Adipose tissue (tissue), 3 donors: ENCODE results near the gene ICA1L. TPM values are rescaled to one million over a fixed set of nuclear protein-coding genes. Genes with fewer than 3 reads are reported as not detected.

ENCODE experiments used
- H3K27ac ChIP-seq: one replicate; pipeline ENCODE4 v1.5.1; 2013; ENCODE audit warnings: low read depth, low read length
- WGBS, 3 donors: extraction: QIAGEN DNeasy Blood & Tissue Kit; methylation state at CpG; one replicate each; pipeline ENCODE4 v1.1.7; 2013; 5-methylcytosine and 5-hydroxymethylcytosine counted together
- polyA plus RNA-seq, 3 donors: library from polyadenylated mRNA; stranded (reverse); fragments of 200-250 nt; gene quantifications; one replicate each; pipeline ENCODE4 v1.2.3, GENCODE V29; 2013
- donor health status: healthy with polysubstance abuse.
- donor health status: Bipolar disorder and iron deficiency.
- donor health status: healthy.

ICA1L gene
- polyA plus RNA-seq, 3 donors = 1.4 to 3.4 (median 2.2) TPM

GRCh38 chr2:202758604-202759003 is 113.0 kb downstream of the ICA1L start:
- whole genome bisulfite sequencing, 3 donors = 23 to 86% (median 84%) methylated on average over 2 of the region's 2 CpGs
- no peak overlapping the region for H3K27ac ChIP-seq

- WGBS, 3 donors = 45 to 83% (median 76%) methylated on average over 4 of the region's 4 CpGs
- no peak overlapping the region for H3K27ac ChIP-seq
These were observed 113.4 kb downstream of the ICA1L start for GRCh38 chr2:202758128-202758527.

- no peak overlapping the region for H3K27ac ChIP-seq
- WGBS, 3 donors = 86 to 94% (median 91%) methylated on average over 5 of the region's 5 CpGs
These were observed 114.2 kb downstream of the ICA1L start for GRCh38 chr2:202757339-202757738.

GRCh38 chr2:202756598-202756997 is 115.0 kb downstream of the ICA1L start:
- H3K27ac ChIP-seq = no peak overlapping the region
- 83 to 96% (median 94%) methylated on average over 3 of the region's 3 CpGs for WGBS, 3 donors

GRCh38 chr2:202754936-202755335 is 116.6 kb downstream of the ICA1L start:
- no peak overlapping the region for H3K27ac ChIP-seq
- 77 to 94% (median 84%) methylated on average over 6 of the region's 6 CpGs for WGBS, 3 donors

DNA sequence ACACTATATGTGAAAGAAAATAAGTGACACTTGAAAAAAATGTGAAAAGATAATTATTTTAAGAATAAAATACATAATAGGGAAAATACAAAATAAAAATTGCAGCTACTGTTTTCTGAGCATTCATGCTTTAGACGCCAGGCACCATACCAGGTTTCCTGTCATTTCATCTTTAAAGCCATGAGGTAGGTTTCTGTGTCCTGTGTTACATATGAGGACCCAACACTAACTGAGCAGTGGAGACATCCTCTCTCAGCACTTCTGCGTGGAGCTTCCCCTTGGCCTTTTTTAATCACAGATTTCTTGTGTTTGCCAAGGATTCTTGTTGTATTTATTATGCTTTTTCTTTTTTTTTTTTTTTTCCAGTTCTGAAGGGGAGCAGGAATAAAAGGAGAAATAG is 119.5 kb downstream of the ICA1L start:
- H3K27ac ChIP-seq = no peak overlapping the region
- 57 to 83% (median 74%) methylated on average over 2 of the region's 2 CpGs for whole genome bisulfite sequencing, 3 donors

DNA sequence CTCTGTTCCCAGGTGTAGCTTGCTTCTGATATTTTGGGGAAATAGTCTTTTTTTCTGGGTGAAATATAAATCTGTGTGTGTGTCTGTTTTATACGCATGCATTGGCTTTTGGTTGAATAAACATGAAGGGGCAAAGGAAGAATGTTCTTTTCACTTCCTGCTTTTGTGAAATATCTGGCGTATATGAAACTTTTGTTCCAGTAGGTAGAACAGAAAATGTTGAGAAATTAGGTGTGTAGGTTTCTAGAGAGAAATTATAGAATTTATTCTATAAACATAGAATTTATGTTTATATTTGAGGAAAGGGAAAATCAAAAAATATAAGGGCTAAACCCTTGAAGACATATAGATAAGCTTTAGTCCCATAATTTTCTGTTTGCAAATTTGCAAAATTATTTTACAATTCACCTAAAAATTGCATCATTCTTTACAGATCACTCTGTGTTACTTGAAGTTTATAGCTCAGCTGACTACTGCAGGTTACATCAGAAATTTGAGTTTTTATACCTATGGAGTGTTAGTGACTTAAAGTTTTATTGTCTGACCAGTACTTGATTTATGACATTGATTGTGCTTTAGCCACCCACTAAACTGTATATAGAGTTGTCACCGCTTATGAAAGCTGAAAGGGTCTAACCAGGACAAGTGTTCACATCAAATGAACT is 120.7 kb downstream of the ICA1L start:
- 71 to 89% (median 77%) methylated on average over 3 of the region's 3 CpGs for WGBS, 3 donors
- no peak overlapping the region for H3K27ac ChIP-seq

DNA sequence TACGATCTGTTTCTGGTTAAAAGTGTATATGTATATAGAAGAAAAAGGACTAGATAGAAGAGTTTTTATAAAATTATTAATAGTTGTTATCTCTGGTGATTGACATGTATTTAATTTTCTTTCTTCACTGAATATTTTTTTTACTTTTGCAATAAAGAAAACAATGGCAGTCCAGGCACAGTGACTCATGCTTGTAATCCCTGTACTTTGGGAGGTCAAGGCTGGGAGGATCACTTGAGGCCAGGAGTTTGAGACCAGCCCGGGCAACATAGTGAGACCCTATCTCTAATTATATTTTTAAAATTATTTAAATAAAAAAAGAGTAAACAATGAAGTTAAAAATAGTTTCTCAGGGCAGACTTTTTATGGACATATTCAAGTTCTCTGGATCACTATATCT is 122.1 kb downstream of the ICA1L start:
- 73 to 97% (median 96%) methylated on average over 2 of the region's 2 CpGs for WGBS, 3 donors
- H3K27ac ChIP-seq = no peak overlapping the region

DNA sequence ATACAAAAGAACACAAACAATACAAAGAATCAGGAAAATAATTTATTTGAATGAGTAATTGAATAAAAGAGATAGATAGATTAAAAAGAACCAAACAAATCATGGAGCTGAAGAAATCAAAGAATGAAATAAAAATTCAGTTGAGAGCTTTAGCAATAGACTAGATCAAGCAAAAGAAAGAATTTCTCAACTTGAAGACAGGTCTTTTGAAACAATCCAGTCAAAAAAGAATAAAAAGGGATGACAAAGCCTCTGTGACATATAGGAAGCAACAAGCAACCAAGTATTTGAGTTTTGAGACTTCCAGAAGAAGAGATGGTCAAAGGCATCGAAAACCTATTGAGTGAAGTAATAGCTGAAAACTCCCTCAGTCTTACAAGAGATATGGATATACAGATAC is 128.0 kb downstream of the ICA1L start:
- no peak overlapping the region for H3K27ac ChIP-seq
- WGBS, 3 donors = 98 to 100% (median 100%) methylated on average over 1 of the region's 1 CpG

DNA sequence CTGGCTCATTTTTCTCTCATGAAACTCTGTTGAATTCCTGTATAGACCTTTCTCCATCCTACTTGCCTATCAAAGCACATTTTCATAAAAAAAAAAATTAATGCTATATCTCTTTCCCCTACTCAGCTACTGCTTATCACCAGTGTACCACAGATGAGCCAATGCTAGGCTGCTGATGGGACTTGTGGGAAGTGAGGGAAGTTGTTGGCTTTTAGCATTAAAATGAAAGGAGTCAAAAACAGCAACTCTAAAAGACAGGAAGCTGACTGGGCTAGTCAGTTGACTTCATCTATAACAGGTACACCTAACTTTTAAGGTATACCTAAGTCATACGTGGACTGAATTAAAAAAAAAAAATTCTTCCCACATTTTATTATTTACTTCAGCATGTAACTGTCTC is 134.7 kb downstream of the ICA1L start:
- H3K27ac ChIP-seq = no peak overlapping the region
- 95 to 100% (median 100%) methylated on average over 1 of the region's 1 CpG for WGBS, 3 donors

- 66 to 97% (median 92%) methylated on average over 3 of the region's 3 CpGs for WGBS, 3 donors
- H3K27ac ChIP-seq = no peak overlapping the region
These were observed 145.5 kb downstream of the ICA1L start for GRCh38 chr2:202726070-202726469.

DNA sequence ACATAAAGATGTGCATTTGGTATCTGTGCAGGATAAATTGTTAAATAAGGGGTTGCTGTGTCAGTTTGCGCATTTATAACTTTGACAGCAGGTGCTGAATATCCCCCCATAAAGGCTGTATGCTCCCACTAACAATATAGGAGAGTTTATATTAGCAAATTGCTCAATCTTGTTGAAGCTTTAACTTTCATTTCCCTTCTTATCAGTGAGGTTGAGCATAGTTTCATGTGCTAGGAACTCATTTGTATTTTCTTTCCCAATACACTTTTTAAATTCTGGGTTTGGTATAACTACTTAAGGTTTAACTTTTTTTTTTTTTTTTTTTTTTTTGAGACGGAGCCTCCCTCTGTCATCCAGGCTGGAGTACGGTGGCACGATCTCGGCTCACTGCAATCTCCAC is 147.8 kb downstream of the ICA1L start:
- 91 to 99% (median 94%) methylated on average over 4 to 5 of the region's 5 CpGs for WGBS, 3 donors
- no peak overlapping the region for H3K27ac ChIP-seq

Other genes starting within 250 kb of the ICA1L start
- 1 to 10 TPM in 2 of 3 donors, under 1 TPM in 1; 0.80 to 3.0 (median 2.2) TPM for gene FAM117B, start 236.8 kb downstream of the ICA1L start, polyA plus RNA-seq
- gene WDR12, start 39.9 kb upstream of the ICA1L start, polyA plus RNA-seq = 10 to 100 TPM in 1 of 3 donors, 1 to 10 TPM in 2; 5.4 to 11.6 (median 6.0) TPM
- 1 to 10 TPM; 1.7 to 2.2 (median 1.8) TPM for gene CARF, start 40.5 kb upstream of the ICA1L start, polyA plus RNA-seq
- gene NBEAL1, start 143.1 kb upstream of the ICA1L start, polyA plus RNA-seq = 10 to 100 TPM in 1 of 3 donors, 1 to 10 TPM in 2; 4.2 to 10.1 (median 6.0) TPM